Panc1 (cell line): Measurements from ENCODE around the gene TFAP2A. TPM values are rescaled to one million over a fixed set of nuclear protein-coding genes. Genes with fewer than 3 reads are reported as not detected.
A peak's percentile ranks its signal among the peaks of the same experiment; 100 is the strongest.

Experiments used
- ATAC-seq: fragments of 200-7000 bp; cut with Tn5 transposase; 2 replicates; pipeline ENCODE4 v1.9.1; 2020; ENCODE audit warnings: mild to moderate bottlenecking, moderate library complexity
- BruUV-seq: library from RNA; stranded (reverse); fragments of 400-500 nt; replicated peaks from 2 replicates; lab custom pipeline; 2021; lab: Mats Ljungman, UMichigan
- CTCF ChIA-PET: fragments of 300-600 bp; sonication (Branson Sonifier 250); formaldehyde crosslinking; loops from one replicate; lab custom pipeline; 2022; ENCODE audit warnings: antibody characterized with exemption; lab: Charles Lee
- POLR2A ChIA-PET: fragments of 300-600 bp; sonication (Branson Sonifier 250); formaldehyde crosslinking; loops from one replicate; lab custom pipeline; 2022; ENCODE audit warnings: antibody characterized with exemption; lab: Charles Lee
- DNase-seq: peaks from one replicate; pipeline ENCODE4 v3.0.0-alpha.2; 2010; ENCODE audit warnings: low read depth, low spot score
- H3K27ac ChIP-seq: 2 replicates; pipeline ENCODE4 v1.5.1; 2011; ENCODE audit warnings: mild to moderate bottlenecking, low read length, inconsistent platforms
- H3K27me3 ChIP-seq: fragments of 200-500 bp; sonication (Bioruptor generic); 2 replicates; pipeline ENCODE4 v1.6.0; 2014; ENCODE audit warnings: low read length, inconsistent platforms; ENCODE audit not compliant: control insufficient read depth, insufficient read depth
- H3K36me3 ChIP-seq: fragments of 200-500 bp; sonication (Bioruptor generic); 2 replicates; pipeline ENCODE4 v1.5.1; 2014; ENCODE audit warnings: inconsistent platforms, mild to moderate bottlenecking, low read length, moderate library complexity; ENCODE audit not compliant: control insufficient read depth, insufficient read depth
- H3K4me1 ChIP-seq: 2 replicates; pipeline ENCODE4 v1.5.1; 2011; ENCODE audit warnings: inconsistent platforms, mild to moderate bottlenecking, low read length, moderate library complexity; ENCODE audit not compliant: control insufficient read depth, insufficient read depth
- H3K4me3 ChIP-seq, 2 experiments: 2 replicates each; pipeline ENCODE4 v1.5.1; 2011 to 2012; ENCODE audit warnings: low read depth in 2 of 2, low read length in 2 of 2, mild to moderate bottlenecking in 2 of 2, inconsistent platforms in 1 of 2, moderate library complexity in 1 of 2
- H3K9me3 ChIP-seq: fragments of 200-500 bp; sonication (Bioruptor generic); 2 replicates; pipeline ENCODE4 v1.5.1; 2014; ENCODE audit warnings: low read depth, mild to moderate bottlenecking, inconsistent platforms, low read length, moderate library complexity; ENCODE audit not compliant: control insufficient read depth, insufficient read depth
- POLR2AphosphoS5 ChIP-seq: IDR thresholded peaks from 2 replicates; pipeline ENCODE4 v1.6.1; 2012; ENCODE audit warnings: mild to moderate bottlenecking, low read depth, low read length, moderate library complexity
- SIN3A ChIP-seq: IDR thresholded peaks from 2 replicates; pipeline ENCODE4 v1.6.1; 2012; ENCODE audit warnings: low read depth, mild to moderate bottlenecking, low read length, moderate library complexity, borderline replicate concordance; ENCODE audit not compliant: insufficient read depth
- TCF7L2 ChIP-seq: IDR thresholded peaks from 2 replicates; pipeline ENCODE4 v1.6.1; 2011; ENCODE audit warnings: mild to moderate bottlenecking, low read depth, low read length, inconsistent platforms
- in situ Hi-C: cut with HindIII; loops from 2 replicates; pipeline ENCODE4 v1.10.0; 2016; ENCODE audit warnings: low sequenced_read_pairs, low pct_unique_long_range_greater_than_20kb
- intact Hi-C: fragments of 100-400 bp; cut with micrococcal nuclease; formaldehyde crosslinking; loops from one replicate; pipeline ENCODE4 v1.10.0; 2022; ENCODE audit not compliant: unreplicated experiment
- total RNA-seq: library from RNA; stranded (reverse); gene quantifications from one replicate; pipeline ENCODE4 v1.2.1, GENCODE V29; 2021; ENCODE audit not compliant: unreplicated experiment
- TF ChIP-seq, protein P1 (sequence below), 2 experiments: IDR thresholded peaks; 2 replicates each; pipeline ENCODE4 v1.6.1; 2011 to 2012; ENCODE audit warnings: low read depth in 2 of 2, control low read depth in 1 of 2, low read length in 1 of 2, mild to moderate bottlenecking in 1 of 2, moderate library complexity in 1 of 2; ENCODE audit not compliant: insufficient read depth in 1 of 2
- TF ChIP-seq, protein P2 (sequence below): fragments of 450-650 bp; IDR thresholded peaks from 2 replicates; pipeline ENCODE4 v1.5.1; 2017; ENCODE audit warnings: mild to moderate bottlenecking

TFAP2A gene
- total RNA-seq, 1 experiment from 2014 or later: 83.9 TPM

DNA sequence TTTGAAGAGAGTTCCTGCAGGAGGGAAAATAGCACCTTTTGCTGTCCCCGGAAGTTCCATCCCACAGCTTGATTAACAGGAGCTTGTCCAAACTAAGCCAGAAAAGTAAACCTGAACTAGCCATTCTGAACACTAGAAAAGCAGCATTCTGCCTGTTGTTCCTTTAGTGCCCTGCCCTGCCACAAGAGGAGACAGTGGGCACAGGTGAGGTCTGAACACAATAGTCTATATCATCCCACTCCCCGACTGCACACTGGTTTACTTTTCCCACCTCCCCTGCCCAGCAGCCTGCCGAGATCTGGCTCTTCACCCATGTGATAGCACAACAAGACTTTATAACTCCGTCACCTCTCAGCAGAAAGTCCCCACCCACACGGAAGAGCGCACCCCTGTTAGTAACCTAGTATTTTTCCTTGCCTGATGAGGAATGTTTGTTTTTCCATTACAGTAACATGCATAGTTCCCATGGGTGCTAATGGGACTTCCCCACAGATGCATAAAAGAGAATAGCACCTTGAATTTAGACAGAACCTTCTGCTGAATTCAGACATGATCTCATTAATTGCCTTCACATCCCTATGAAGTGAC, 59.7 kb downstream of the TFAP2A start:
- ChIA-PET POLR2A (no interaction called here), CTCF (no interaction called here)
- intact Hi-C loops (no loop called here), in situ Hi-C loops (no loop called here)
- DNase-seq (no peak), ATAC-seq (peak; percentile 87)
- no peak for TF ChIP-seq SIN3A
- no peak for TF ChIP-seq POLR2AphosphoS5
- TF ChIP-seq, protein P1, sequence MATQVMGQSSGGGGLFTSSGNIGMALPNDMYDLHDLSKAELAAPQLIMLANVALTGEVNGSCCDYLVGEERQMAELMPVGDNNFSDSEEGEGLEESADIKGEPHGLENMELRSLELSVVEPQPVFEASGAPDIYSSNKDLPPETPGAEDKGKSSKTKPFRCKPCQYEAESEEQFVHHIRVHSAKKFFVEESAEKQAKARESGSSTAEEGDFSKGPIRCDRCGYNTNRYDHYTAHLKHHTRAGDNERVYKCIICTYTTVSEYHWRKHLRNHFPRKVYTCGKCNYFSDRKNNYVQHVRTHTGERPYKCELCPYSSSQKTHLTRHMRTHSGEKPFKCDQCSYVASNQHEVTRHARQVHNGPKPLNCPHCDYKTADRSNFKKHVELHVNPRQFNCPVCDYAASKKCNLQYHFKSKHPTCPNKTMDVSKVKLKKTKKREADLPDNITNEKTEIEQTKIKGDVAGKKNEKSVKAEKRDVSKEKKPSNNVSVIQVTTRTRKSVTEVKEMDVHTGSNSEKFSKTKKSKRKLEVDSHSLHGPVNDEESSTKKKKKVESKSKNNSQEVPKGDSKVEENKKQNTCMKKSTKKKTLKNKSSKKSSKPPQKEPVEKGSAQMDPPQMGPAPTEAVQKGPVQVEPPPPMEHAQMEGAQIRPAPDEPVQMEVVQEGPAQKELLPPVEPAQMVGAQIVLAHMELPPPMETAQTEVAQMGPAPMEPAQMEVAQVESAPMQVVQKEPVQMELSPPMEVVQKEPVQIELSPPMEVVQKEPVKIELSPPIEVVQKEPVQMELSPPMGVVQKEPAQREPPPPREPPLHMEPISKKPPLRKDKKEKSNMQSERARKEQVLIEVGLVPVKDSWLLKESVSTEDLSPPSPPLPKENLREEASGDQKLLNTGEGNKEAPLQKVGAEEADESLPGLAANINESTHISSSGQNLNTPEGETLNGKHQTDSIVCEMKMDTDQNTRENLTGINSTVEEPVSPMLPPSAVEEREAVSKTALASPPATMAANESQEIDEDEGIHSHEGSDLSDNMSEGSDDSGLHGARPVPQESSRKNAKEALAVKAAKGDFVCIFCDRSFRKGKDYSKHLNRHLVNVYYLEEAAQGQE (IDR thresholded peaks at IDR 0.05; ENCODE audit: insufficient read depth in 1 of 2, low read depth in 2 of 2, low read length in 1 of 2): no peak
- TF ChIP-seq TCF7L2: no peak
- TF ChIP-seq, protein P2, sequence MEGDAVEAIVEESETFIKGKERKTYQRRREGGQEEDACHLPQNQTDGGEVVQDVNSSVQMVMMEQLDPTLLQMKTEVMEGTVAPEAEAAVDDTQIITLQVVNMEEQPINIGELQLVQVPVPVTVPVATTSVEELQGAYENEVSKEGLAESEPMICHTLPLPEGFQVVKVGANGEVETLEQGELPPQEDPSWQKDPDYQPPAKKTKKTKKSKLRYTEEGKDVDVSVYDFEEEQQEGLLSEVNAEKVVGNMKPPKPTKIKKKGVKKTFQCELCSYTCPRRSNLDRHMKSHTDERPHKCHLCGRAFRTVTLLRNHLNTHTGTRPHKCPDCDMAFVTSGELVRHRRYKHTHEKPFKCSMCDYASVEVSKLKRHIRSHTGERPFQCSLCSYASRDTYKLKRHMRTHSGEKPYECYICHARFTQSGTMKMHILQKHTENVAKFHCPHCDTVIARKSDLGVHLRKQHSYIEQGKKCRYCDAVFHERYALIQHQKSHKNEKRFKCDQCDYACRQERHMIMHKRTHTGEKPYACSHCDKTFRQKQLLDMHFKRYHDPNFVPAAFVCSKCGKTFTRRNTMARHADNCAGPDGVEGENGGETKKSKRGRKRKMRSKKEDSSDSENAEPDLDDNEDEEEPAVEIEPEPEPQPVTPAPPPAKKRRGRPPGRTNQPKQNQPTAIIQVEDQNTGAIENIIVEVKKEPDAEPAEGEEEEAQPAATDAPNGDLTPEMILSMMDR: no peak
- peaks cover 4% of the 10 kb centered on the region for H3K4me1 ChIP-seq
- H3K4me3 ChIP-seq: peak overlapping the region in 1 of 2 experiments; percentile 4; a peak in 1 of 4 replicates
- H3K36me3 ChIP-seq: no peaks in the 10 kb centered on the region
- H3K27ac ChIP-seq: peak overlapping the region; percentile 37; the same call in 1 of the 2 replicates
- BruUV-seq: no TSS peak
- no peaks in the 10 kb centered on the region for H3K27me3 ChIP-seq
- no peaks in the 10 kb centered on the region for H3K9me3 ChIP-seq

DNA sequence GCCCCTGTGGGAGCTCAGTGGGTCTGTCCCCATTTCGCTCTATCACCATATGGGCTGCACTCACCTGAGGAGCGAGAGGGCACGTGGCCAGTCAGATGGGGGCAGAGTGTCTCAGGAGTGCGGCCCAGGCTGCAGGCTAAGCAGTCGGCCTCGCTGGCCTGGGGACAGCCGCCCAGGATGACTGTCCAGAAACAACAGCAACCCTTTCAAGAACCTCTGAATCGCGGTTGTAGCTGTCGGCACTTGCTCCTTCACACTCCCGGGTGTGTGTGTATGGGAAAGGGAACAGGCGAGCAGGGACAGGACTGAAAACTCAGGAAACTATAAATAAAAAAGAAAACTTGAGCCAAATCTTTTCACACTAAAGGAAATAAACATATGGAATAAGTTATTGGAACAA, 63.1 kb downstream of the TFAP2A start:
- Histone ChIP-seq H3K36me3 (no peaks in the 10 kb centered on the region), H3K4me3 (no peak overlapping the region), H3K27ac (peak overlapping the region; percentile 13; the same call in 1 of the 2 replicates), H3K4me1 (peaks cover 4% of the 10 kb centered on the region), H3K9me3 (no peaks in the 10 kb centered on the region), H3K27me3 (no peaks in the 10 kb centered on the region)
- intact Hi-C loops (no loop called here), in situ Hi-C loops (no loop called here)
- DNase-seq (no peak), ATAC-seq (no peak)
- TF ChIP-seq TCF7L2 (no peak), POLR2AphosphoS5 (no peak), SIN3A (no peak)
- TF ChIP-seq, protein P1 (IDR thresholded peaks at IDR 0.05; ENCODE audit: insufficient read depth in 1 of 2, low read depth in 2 of 2, low read length in 1 of 2): no peak
- TF ChIP-seq, protein P2: no peak
- no TSS peak for BruUV-seq
- ChIA-PET CTCF (no interaction called here), POLR2A (no interaction called here)
